Upper lobe of left lung (tissue), 6 donors: Measurements from ENCODE around the gene KATNAL1. TPM values are rescaled to one million over a fixed set of nuclear protein-coding genes. Genes with fewer than 3 reads are reported as not detected.

Experiments used
- ATAC-seq, 2 donors: fragments of 200-7000 bp; cut with Tn5 transposase; one replicate each; pipeline ENCODE4 v1.9.1; 2022; ENCODE audit warnings: mild to moderate bottlenecking in 2 of 2, moderate library complexity in 2 of 2; ENCODE audit not compliant: low FRiP score in 2 of 2
- DNase-seq, 2 donors: peaks; one replicate each; pipeline ENCODE4 v3.0.0-alpha.2; 2019 to 2020
- H3K27ac ChIP-seq, 4 donors: fragments of 200-600 bp; sonication (generic); one replicate each; pipeline ENCODE4 v1.5.1; 2016 to 2019
- H3K27me3 ChIP-seq, 4 donors: fragments of 200-600 bp; sonication (generic); one replicate each; pipeline ENCODE4 v1.5.1; 2017 to 2019
- H3K36me3 ChIP-seq, 4 donors: fragments of 200-600 bp; sonication (generic); one replicate each; pipeline ENCODE4 v1.5.1; 2016 to 2019
- H3K4me1 ChIP-seq, 4 donors: fragments of 200-600 bp; sonication (generic); one replicate each; pipeline ENCODE4 v1.5.1; 2018 to 2019
- H3K4me3 ChIP-seq, 4 donors: fragments of 200-600 bp; sonication (generic); one replicate each; pipeline ENCODE4 v1.5.1; 2017 to 2019; ENCODE audit warnings: mild to moderate bottlenecking in 2 of 4, moderate library complexity in 1 of 4
- H3K9me3 ChIP-seq, 4 donors: fragments of 200-600 bp; sonication (generic); one replicate each; pipeline ENCODE4 v1.5.1; 2018 to 2019
- CTCF ChIP-seq, 6 experiments: fragments of 450-650 bp in 4 of 6; fragments of 200-600 bp in 2 of 6; sonication (generic) in 2 of 6; IDR thresholded peaks; one replicate each; pipeline ENCODE4 v1.5.1; 2016 to 2019; ENCODE audit warnings: antibody characterized with exemption in 6 of 6
- EP300 ChIP-seq, 4 donors: sonication (generic); formaldehyde crosslinking; IDR thresholded peaks; one replicate each; pipeline ENCODE4 v1.5.1; 2017; ENCODE audit warnings: antibody characterized with exemption in 4 of 4, control low read depth in 2 of 4
- POLR2A ChIP-seq, 4 donors: fragments of 450-650 bp; IDR thresholded peaks; one replicate each; pipeline ENCODE4 v1.5.1; 2016 to 2017; ENCODE audit warnings: antibody characterized with exemption in 4 of 4, mild to moderate bottlenecking in 2 of 4
- POLR2AphosphoS5 ChIP-seq, 2 donors: sonication (generic); formaldehyde crosslinking; IDR thresholded peaks; one replicate each; pipeline ENCODE4 v1.5.1; 2017; ENCODE audit warnings: antibody characterized with exemption in 2 of 2
- WGBS, 2 donors: methylation state at CpG; one replicate each; pipeline ENCODE4 v1.1.5; 2017 to 2018; 5-methylcytosine and 5-hydroxymethylcytosine counted together
- total RNA-seq, 6 donors: library from RNA; depleted of rRNA in 4 of 6; stranded (reverse); fragments of >200 nt in 4 of 6; gene quantifications; one replicate each; pipeline versions ENCODE4 v1.1.0 to v1.2.1, GENCODE V29; 2016 to 2021
- donor health status: DM: no; HTN: no; CAD: no; lungs with moderate emphysema.
- donor health status: DM: no; HTN: yes; CAD: no; lungs with severe emphysema.

KATNAL1 gene
- total RNA-seq, 6 donors from 2014 or later, result 5.7 to 35.5 (median 13.9) TPM

DNA sequence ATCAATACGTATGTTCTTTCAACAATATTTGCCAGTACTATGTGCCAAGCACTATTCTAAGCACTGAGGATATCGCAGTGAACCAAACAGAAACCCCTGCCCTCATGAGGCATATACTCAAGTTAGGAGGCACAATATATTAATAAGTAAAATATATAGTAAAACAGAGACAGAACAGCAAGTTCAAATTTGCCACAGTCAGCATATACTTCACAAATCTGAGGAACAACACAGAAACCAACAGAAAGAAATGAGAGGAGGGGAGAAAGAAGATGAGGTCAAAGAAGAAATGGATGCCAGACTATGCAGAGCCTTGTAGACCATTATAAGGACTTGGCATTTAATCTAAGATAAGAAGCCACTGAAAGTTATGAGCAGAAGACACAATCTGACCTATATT lies 59.9 kb downstream of the KATNAL1 start:
- Histone ChIP-seq H3K9me3 (peaks cover 0 to 10% (median 5%) of the 10 kb centered on the region in 4 donors), H3K27ac (no peak overlapping the region), H3K27me3 (no peaks in the 10 kb centered on the region), H3K36me3 (no peaks in the 10 kb centered on the region), H3K4me3 (no peak overlapping the region), H3K4me1 (no peaks in the 10 kb centered on the region)
- 98 to 100% methylated on average over 2 of the region's 2 CpGs for WGBS, 2 donors
- no peak for ATAC-seq
- DNase-seq, result no peak
- TF ChIP-seq POLR2A (IDR thresholded peaks at IDR 0.05) (no peak), POLR2AphosphoS5 (IDR thresholded peaks at IDR 0.05) (no peak), CTCF (IDR thresholded peaks at IDR 0.05) (no peak), EP300 (IDR thresholded peaks at IDR 0.05) (no peak)

DNA sequence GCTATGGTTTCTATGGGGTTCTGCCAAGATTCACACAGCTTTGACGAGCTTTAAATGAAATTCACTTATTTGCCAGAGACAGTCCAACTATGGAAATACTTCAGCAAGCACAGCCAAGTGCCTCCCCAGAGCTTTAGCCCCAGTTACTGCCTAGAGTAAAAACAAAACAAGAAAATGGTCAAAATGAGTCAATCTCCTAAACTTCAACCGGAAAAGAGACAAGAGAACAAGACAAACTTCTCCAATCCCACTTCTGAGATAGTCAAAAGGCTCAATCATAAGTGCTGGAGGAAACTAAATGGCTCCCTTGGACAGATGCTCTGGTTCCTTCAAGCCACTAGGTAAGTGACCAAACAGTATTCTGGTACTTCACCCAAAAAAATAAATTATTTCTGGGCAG lies 65.8 kb downstream of the KATNAL1 start:
- DNase-seq, result no peak
- peak in 1 of 2 donors; percentile 52 for ATAC-seq
- H3K4me1 ChIP-seq, result no peaks in the 10 kb centered on the region
- no peak overlapping the region for H3K4me3 ChIP-seq
- no peak overlapping the region for H3K27ac ChIP-seq
- peaks cover 0 to 5% (median 0%) of the 10 kb centered on the region in 4 donors for H3K36me3 ChIP-seq
- no peak for TF ChIP-seq POLR2A (IDR thresholded peaks at IDR 0.05)
- no peak for TF ChIP-seq EP300 (IDR thresholded peaks at IDR 0.05)
- no peak for TF ChIP-seq POLR2AphosphoS5 (IDR thresholded peaks at IDR 0.05)
- no peak for TF ChIP-seq CTCF (IDR thresholded peaks at IDR 0.05)
- no peaks in the 10 kb centered on the region for H3K9me3 ChIP-seq
- WGBS, 2 donors, result 75 to 81% methylated on average over 2 of the region's 2 CpGs
- H3K27me3 ChIP-seq, result no peaks in the 10 kb centered on the region

DNA sequence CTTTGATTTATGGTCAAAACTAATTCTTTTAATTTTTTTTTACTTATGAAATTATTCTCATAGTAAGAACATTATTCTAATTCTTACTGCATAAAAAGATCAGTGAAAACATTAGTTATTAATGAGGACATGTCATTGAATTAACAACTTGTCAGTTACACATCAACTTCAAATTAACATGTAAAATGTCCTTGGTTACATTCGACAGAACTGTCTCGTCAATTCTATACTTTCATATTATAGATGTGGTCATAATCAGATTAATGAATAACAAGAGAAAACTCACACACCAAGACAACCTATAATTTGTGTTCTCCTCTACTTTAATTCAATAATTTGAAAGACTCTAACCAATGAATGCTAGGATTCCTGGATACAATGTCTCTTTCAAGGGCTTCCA lies 66.7 kb downstream of the KATNAL1 start:
- no peaks in the 10 kb centered on the region for H3K4me1 ChIP-seq
- no peak for ATAC-seq

GRCh38 chr13:30235216-30235615 lies 72.1 kb downstream of the KATNAL1 start:
- Histone ChIP-seq H3K27ac (no peak overlapping the region), H3K36me3 (peaks cover 0 to 9% (median under 1%) of the 10 kb centered on the region in 4 donors), H3K4me1 (no peaks in the 10 kb centered on the region), H3K9me3 (no peaks in the 10 kb centered on the region), H3K27me3 (no peaks in the 10 kb centered on the region), H3K4me3 (no peak overlapping the region)
- ATAC-seq (no peak), DNase-seq (no peak)
- no peak for TF ChIP-seq POLR2A (IDR thresholded peaks at IDR 0.05)
- no peak for TF ChIP-seq EP300 (IDR thresholded peaks at IDR 0.05)
- TF ChIP-seq CTCF (IDR thresholded peaks at IDR 0.05), result no peak
- no peak for TF ChIP-seq POLR2AphosphoS5 (IDR thresholded peaks at IDR 0.05)
- 100% methylated on average over 1 of the region's 1 CpG for WGBS, 2 donors

More for the DNA sequence above, 66.7 kb downstream of the KATNAL1 start:
- H3K27me3 ChIP-seq, result no peaks in the 10 kb centered on the region
- TF ChIP-seq CTCF (IDR thresholded peaks at IDR 0.05) (no peak), POLR2A (IDR thresholded peaks at IDR 0.05) (no peak), EP300 (IDR thresholded peaks at IDR 0.05) (no peak)
- no peak overlapping the region for H3K4me3 ChIP-seq
- no peak for DNase-seq
- WGBS, 2 donors, result 95% methylated on average over 2 of the region's 2 CpGs
- no peaks in the 10 kb centered on the region for H3K9me3 ChIP-seq
- no peak overlapping the region for H3K27ac ChIP-seq
- peaks cover 0 to 5% (median 0%) of the 10 kb centered on the region in 4 donors for H3K36me3 ChIP-seq

DNA sequence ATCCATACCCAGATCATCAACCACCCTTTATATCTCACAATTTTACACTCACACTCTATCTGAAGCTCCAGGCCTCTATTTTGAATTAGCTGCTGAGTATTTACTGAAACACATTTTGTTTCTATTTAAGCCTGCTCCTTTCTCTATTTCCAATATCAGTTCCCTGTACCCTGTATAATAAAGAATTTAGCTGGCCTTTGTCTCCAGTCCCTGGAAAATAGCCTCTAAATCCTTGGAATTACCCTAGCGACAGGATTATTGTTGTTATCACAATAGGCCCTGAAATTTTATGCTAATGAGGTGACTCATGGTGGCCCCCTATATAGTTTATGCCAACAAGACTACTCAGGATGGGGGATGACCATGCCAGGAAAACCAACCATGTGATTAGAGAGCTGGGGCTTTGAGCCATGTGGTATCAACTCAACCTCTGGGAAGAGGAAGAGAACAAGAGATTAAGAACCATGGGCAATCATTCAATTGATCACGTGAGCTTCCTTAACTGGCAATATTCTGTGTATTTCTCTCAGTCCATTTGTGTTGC lies 72.7 kb downstream of the KATNAL1 start:
- DNase-seq (no peak), ATAC-seq (no peak)
- WGBS, 2 donors, result 96 to 97% methylated on average over 2 of the region's 2 CpGs
- Histone ChIP-seq H3K4me3 (no peak overlapping the region), H3K4me1 (no peaks in the 10 kb centered on the region), H3K36me3 (peaks cover 0 to 14% (median 2%) of the 10 kb centered on the region in 4 donors), H3K27ac (no peak overlapping the region), H3K9me3 (no peaks in the 10 kb centered on the region), H3K27me3 (no peaks in the 10 kb centered on the region)
- TF ChIP-seq CTCF (IDR thresholded peaks at IDR 0.05) (no peak), POLR2AphosphoS5 (IDR thresholded peaks at IDR 0.05) (no peak), EP300 (IDR thresholded peaks at IDR 0.05) (no peak), POLR2A (IDR thresholded peaks at IDR 0.05) (no peak)
